Bladder microvascular endothelial cell (primary cell): Measurements from ENCODE around the gene HAX1. TPM values are rescaled to one million over a fixed set of nuclear protein-coding genes. Genes with fewer than 3 reads are reported as not detected.

Experiments used
- total RNA-seq: library from RNA; depleted of rRNA; stranded (reverse); fragments of >200 nt; gene quantifications from 2 replicates; pipeline ENCODE4 v1.2.3, GENCODE V29; 2014

Gene HAX1
- 75.7 and 82.6 TPM in 2 replicates for total RNA-seq

DNA sequence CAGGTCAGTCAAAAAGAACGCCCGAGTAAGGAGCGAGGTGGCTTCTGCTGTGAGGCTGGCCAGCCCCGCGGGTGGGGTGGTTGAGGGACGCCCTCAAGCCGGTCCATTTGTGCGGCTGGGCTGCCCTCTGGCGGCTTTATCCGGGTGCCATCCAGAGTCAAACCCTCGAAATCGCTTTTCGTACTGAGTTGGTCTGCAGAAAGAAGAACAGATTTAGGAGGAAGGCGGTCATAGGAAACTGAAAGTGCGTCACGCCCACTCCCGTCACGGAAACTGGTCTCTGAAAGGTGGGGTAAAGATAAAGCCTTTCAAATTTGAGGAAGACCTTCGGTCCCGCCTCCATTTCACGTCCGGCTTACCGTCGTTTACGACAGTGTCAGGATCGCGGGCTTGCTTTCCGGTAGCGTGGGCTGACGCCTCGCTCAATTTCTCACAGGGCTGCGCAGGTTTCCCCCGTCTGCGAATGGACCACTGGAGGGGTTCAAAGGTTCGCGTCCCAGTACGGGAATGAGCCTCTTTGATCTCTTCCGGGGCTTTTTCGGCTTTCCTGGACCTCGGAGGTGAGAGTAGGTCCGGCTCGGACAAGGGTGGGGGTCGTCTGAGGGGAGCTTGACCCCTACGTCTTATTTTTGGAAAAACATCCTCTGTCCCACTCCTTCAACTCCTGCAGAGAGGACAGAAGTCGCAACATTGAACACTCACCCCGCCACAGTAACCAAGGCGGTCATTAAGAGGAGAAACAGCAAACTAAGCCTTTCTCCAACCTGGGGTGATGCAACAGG, at the start of gene HAX1:
Gene HAX1 (plus strand): TSS at position 413 of the 782 bp plus-strand sequence. CDS start 95 bp downstream, at position 508.

GRCh38 chr1:154320882-154321608, 48.6 kb downstream of the HAX1 start, which contains the start of gene AQP10:
Gene AQP10 (plus strand): TSS chr1:154321093. CDS start chr1:154321156, 63 bp downstream.

DNA sequence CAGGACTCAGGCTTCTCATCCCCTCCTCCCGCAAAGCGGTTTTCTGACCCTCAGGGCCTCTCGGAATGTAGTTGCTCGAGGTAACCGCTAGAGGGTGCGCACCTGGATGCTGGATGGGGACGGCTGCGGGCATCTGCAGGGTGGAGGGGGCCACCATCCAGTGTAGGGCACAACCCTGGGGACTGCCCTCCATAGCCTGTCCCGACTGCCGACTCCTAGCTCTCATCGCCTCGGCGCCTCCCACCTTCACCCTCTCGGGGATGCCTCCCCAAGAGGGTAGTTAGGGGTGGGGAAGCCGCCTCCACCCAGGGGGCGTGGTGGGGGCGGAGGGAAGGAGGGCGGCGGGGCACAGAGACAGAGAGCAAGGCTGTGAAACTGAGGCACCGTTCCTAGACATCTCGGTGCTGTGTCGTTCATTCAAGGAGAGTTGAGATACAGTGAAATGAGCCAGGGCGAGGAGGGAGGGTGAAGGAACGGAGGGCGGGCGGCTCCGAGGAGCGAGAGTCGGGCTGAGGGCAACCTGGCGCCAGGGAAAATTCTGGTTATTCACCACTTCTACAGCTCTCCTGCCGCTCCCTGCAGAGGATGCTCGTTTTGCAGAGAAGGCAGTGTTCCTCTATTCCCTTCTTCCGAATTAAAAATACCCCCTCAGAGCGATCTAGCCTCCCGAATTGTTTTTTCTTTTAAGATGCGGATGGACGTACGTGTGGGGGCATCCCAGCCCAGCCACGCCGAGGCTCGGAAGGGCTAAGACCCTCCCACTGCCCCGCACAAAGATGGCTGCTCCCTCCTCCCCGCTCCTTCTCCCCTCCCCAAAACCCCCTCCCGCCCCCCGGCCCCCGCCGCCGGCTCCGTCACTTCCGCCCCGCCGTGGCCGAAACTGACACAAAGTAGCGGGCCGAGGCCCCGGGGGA, 52.5 kb downstream of the HAX1 start, which contains the start of gene ATP8B2:
Gene ATP8B2 (plus strand): TSS at position 857 of the 914 bp plus-strand sequence. CDS start 2,617 bp downstream, outside the sequence.

Other genes with a start within 250 kb of the HAX1 start
- 0.06 and 0.16 TPM in 2 replicates for gene NUP210L, start 117.6 kb upstream of the HAX1 start, total RNA-seq
- 449 and 809 TPM in 2 replicates for gene TPM3, start 80.5 kb upstream of the HAX1 start, total RNA-seq
- not detected in 2 replicates for gene CFAP141, start 66.3 kb upstream of the HAX1 start, total RNA-seq
- 31.9 and 123 TPM in 2 replicates for gene UBAP2L, start 51.7 kb upstream of the HAX1 start, total RNA-seq
- gene AQP10, start 48.5 kb downstream of the HAX1 start, total RNA-seq = not detected in 2 replicates
- 60.7 and 69.6 TPM in 2 replicates for gene ATP8B2, start 52.9 kb downstream of the HAX1 start, total RNA-seq
- 10.7 and 15.0 TPM in 2 replicates for gene IL6R, start 132.7 kb downstream of the HAX1 start, total RNA-seq
- 3.6 and 5.2 TPM in 2 replicates for gene TDRD10, start 229.6 kb downstream of the HAX1 start, total RNA-seq
- 59.3 and 71.6 TPM in 2 replicates for gene SHE, start 229.8 kb downstream of the HAX1 start, total RNA-seq